ENCODE data around the gene GXYLT1.
A peak's percentile ranks its signal among the peaks of the same experiment; 100 is the strongest.
"Not testable (repeated sequence)": the region's sequence is repeated elsewhere in the genome, so short reads cannot be mapped to it uniquely, and the experiment has no call there.

The GXYLT1 gene, protein sequence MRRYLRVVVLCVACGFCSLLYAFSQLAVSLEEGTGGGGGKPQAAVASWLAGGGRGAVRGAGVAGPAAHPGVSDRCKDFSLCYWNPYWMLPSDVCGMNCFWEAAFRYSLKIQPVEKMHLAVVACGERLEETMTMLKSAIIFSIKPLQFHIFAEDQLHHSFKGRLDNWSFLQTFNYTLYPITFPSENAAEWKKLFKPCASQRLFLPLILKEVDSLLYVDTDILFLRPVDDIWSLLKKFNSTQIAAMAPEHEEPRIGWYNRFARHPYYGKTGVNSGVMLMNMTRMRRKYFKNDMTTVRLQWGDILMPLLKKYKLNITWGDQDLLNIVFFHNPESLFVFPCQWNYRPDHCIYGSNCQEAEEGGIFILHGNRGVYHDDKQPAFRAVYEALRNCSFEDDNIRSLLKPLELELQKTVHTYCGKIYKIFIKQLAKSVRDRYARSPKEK

DNA sequence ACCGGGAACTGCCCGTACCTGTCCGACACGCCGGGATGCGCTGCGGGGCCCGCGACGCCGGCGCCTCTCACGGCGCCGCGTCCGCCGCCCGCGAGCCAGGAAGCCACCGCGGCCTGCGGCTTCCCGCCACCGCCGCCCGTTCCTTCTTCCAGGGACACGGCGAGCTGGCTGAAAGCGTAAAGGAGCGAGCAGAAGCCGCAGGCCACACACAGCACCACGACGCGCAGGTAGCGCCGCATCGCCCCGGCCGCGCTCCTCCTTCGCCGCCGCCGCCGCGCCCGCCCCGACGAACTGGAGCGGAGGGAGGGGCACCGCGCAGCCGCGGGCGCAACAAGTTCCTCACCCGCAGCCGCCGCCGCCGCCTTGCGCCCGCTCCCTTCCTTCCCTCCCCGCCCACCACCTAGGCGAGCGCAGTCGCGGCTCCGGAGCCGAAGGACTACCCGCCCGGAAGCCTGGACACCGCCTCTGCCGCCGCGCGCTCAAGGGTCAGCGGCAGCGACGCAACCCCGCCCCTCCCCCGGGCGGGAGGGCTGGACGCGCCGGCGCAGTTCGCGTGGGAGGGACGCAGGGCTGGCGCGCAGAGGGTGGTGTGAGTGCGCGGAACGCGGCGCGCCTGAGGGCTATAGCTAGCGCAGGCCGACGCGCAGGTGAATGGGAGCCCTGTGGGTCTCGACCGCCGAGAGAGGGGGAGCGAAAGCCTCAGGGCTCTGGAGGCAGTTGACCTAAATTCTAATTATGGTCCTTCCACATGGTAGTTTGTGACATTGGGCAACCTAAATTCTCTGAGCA, at the start of gene GXYLT1:
Gene GXYLT1 (minus strand): TSS at position 467 of the 789 bp plus-strand sequence. CDS start 228 bp downstream, at position 239.
- peak; percentile 30 to 74 (median 63) for DNase-seq

DNA sequence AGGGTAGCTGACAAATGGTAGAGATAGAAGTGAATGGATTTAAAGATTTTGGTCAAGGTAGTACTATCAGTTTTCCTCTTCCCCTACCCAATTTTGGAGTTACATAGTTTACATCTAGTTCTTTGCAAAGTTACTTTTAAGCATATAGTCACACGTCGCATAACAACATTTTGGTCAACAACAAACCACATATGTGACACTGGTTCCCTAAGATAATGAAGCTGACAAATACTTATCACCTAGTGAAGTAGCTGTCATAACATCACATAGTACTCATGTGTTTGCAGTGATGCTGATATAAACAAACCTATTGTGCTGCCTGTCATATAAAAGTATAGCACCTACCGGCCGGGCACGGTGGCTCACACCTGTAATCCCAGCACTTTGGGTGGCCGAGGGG, 48.0 kb upstream of the GXYLT1 start:
- DNase-seq, result no peak

DNA sequence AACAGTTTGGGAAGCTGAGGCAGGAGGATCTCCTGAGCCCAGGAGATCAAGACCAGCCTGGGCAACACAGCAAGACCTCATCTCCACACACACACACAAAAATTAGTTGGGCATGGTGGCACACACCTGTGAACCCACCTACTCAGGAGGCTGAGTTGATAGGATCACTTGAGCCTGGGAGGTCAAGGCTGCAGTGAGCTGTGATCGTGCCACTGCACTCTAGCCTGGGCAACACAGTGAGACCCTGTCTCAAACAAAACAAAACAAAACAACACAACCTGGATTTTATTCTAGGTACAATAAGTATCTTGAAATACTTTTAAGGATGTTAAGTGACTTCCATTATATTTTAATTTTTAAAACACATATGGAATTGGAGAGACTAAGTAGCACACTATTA, 47.6 kb upstream of the GXYLT1 start:
- DNase-seq, result no peak

DNA sequence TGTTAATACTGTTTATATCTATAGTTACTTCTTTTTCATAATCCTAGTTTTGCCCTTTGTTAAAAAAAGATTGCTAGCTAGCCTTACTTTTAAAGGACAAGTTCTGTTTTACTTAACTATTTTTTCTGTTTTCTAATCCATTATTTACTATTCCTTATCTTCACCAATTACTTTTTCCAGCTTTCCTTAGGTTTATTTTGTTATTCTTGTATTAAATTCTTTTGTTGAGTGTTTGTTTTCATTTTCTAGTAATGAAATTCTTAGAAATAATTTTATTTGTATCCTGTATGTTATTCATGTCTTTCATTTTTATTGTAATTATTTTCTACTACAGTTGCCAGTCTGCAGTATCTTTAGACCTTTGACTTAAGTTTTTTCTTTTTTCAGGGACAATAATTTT, 45.7 kb upstream of the GXYLT1 start:
- no peak for DNase-seq

DNA sequence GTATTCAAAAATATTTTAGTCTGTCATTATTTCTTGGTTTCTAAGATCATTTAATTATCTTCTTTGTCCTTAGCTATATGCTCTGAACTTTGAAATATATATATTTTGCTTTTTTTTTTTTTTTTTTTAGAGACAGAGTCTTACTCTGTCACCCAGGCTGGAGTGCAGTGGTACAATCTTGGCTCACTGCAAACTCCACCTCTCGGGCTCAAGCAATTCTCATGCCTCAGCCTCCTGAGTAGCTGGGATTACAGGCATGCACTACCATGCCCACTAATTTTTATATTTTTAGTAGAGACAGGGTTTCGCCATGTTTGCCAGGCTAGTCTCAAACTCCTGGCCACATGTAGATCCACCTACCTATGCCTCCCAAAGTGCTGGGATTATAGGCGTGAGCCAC, 43.6 kb upstream of the GXYLT1 start:
- DNase-seq, result not testable (repeated sequence)

DNA sequence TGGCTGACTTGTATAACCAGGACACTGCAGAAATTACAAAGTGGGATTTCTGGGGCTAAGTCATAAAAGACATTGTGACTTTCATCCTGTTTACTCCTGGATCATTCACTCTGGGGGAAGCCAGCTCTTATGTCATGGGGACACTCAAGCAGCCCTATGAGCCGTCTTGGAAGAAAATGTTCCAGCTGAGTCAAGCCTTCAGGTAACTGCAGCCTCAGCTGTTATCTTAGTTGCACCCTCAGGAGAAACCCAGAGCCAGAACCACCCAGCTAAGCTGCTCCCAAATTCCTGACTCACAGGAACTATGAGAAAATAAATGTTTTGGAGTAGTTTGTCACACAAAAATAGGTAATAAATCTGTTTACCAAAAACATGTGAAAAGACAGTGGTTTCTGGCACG, 43.1 kb upstream of the GXYLT1 start:
- DNase-seq, result no peak

DNA sequence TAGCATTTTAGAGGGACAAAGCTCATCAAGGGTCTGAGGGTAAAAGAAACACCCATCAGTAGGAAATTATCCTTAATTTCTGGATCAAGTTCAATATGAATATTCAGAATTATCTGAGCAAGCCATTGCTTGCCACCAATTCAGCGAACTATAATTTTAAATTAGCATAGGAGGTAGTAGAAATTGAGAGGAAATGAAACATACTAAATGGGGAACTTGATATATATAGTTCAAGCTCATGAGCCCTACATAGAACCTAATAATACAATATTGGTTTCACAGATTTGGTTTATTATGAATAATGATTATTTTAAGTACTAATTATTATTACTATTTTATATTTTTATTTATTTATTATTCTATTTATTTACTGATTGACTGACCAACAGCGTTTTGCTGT, 42.1 kb upstream of the GXYLT1 start:
- DNase-seq, result no peak

DNA sequence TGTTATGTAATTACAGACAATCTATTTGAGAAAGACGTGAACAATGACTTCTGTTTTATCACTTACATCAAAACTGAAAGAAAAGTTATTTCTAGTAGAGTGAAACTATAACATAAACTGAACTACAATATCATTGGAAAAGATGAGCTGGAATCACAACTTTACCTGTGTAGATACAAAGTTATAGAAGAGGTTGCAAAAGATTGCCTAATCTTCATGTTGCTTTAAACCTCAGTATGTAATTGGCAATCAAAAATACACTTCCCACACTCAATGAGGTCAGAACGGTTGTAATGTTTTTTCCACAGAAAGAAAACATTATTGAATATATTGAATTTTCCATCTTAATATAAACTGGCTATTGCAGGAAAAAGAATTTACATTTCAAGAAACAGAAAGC, 37.7 kb upstream of the GXYLT1 start:
- DNase-seq, result no peak

DNA sequence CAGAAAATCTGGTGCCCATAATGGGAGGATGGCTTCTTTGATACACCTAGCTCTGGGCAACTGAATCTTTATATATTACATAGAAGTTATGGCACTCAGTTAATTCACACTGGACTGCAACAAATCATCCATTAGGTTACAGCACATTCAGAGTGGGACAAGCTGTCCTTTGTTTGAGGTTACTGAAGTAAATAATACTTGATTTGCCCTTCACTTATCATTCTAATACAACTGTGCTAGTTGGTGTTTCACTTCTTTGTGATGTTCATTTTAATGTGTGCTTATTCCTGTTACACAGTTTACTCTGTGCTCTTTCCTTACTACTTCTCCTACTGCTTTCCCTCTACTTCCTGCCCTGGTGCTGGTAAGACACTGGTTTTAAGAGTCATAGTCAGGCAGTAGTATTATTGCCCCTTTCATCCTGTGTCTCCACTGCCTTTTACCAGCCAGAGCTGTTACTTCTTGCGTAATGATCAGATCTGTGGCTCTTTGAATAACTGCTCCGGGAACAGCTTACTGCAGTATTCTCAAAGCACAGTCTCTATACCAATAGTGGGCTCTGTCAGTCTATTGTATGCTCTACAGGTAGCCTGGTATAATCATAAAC, 36.4 kb upstream of the GXYLT1 start:
- no peak for DNase-seq

DNA sequence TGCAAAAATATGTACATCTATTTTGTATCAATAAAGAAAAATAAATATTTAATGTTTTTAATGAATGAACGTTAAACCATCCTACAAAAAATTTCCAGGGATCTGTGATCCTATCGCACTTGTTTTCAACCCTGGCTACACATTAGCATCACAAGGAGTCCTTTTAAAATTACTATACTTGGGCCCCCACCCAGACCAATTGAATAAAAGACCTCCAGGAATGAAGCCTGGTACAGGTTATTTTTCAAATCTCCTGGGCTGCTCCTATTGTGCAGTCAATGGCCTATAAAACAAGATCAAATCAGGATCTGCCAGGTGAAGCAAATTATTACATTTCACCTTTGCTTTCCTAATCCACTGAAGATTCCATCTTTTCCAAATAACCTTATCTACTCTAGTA, 33.4 kb upstream of the GXYLT1 start:
- DNase-seq, result no peak

DNA sequence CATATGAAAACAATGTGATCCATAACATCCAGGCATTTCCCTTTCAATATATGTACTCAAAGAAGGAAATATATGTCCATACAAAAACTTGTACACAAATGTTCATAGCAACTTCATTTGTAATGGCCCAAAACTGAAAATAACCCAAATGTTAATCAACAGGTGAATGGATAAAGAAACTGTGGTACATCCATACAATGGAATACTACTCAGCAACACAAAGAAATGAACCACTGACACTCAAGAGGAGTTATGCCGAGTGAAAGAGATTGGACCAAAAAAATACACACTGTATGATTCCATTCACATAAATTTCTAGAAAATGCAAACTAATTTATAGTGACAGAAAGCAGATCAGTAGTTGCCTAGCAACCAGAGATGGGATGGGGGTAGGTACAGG, 30.3 kb upstream of the GXYLT1 start:
- DNase-seq, result no peak

DNA sequence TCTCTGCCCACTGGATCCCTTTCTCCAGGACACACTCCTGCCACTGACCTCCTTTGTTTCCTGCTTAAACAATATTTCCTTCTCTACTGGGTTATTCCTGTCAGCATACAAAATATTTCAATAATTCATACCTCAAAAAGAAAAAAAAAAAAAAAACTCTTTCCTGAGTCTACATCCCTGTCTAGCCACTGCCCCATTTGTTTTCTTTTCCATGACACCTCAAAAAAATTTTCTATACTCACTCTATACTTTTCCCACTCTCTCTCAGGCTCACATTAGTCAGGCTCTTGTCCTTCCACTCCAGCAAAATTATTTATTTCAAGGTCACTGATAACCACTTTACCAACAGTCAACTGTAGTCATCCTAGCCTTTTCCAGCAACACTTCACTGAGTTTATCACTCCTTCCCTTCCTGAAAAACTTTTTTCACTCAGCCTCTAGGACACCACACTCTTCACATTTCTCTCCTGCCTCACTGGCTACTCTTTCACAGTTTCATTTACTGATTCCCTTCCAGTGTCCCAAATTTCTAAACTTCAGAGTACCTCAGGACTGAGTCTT, 29.4 kb upstream of the GXYLT1 start:
- DNase-seq, result no peak

DNA sequence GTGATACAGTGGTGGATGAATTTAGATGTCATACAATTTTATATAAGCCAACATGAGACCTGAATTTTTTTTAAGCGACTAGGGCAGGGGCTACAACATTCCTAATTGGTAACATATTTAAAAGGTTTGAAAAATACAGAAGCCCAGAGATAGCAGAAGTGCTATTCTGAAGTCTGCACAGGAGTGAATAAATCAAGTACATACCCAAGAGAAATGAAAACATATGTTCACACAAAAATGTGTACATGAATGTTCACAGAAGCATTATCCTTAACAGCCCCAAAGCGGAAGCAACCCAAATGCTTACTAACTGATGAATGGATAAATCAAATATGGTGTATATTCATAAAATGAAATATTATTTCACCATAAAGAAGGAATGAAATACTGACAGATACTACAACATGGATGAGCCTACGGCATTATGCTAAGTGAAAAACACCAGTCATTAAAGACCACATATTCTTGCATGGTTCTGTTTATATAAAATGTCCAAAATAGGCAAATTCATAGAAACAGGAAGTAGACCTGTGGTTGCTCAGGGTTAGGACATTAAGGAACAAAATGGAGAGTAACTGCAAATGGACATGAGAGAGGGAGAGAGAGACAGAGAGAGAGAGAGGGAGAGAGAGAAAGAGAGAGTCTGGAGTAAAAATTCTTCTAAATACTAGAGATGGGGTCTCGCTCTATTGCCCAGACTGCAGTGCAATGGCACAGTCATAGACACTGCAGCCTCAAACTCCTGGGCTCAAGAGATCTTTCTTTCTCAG, 28.0 kb upstream of the GXYLT1 start:
- no peak for DNase-seq

DNA sequence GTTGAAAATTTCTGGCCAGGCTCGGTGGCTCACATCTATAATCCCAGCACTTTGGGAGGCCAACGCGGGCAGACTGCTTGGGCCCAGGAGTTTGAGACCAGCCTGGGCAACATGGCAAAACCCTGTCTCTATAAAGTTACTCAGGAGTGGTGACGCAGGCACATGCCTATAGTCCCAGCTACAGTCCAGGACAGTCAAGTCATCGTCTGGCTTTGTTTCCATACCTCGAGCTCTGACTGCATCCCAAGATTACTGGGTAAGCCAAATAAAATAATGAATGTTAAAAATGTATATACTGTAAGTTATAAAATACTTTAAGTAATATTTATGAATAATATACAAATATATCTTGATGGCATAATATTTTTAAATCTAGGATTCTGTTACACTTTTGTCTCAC, 23.0 kb upstream of the GXYLT1 start:
- DNase-seq, result no peak

DNA sequence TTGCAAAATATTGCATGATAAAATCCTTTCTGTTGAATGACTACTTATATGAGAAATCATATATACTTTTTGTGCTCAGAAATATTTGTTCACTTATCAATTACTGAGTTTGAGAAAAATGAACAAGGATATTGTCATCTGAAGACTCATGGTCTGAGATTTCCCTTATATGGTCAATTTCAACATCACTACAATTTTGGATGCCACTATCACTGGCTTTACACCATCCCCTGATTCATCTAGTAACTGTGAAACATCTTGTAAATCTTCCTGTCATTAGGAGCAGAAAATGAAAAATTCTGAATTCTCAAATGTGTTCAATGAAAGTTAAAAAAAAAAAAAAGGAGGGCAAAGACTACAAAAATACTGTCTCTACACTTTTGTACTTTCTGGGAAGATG, 21.8 kb upstream of the GXYLT1 start:
- no peak for DNase-seq

DNA sequence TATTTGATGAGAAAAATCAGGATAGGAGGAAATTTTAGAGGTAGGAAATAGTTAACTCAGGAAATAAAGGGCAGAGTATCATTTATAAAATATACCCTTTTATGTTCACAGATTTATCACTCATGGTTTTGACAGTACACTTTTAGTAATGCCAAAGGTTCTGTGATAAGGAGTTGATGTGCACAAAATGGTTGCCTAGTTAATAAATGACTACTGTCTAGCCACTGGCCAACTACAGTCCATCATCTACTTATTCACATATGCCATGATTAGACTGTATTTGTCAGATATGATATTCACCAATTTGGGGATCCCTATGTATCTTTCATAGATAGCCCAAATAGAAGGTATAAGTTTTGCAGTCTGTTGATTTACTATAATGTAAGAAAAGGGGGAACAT, 19.2 kb upstream of the GXYLT1 start:
- DNase-seq, result no peak

DNA sequence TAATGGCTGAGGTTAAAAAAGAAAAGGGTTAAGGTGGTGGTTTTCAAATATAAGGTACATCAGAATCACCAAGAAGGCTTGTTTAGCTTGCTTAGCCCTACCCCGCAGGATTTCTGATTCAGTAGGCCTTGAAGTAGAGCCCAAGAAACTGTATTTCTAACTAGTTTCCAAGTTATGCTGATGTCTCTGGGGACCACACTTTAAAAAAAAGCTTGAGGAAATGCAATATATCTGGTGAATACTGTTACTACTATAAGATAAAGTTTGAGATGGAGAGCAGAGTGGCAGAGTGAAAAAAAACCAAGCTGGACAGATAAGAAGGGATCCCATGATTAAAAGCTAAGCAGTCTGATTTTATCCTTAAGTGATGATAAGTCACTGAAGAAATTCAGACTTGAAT, 18.3 kb upstream of the GXYLT1 start:
- no peak for DNase-seq

DNA sequence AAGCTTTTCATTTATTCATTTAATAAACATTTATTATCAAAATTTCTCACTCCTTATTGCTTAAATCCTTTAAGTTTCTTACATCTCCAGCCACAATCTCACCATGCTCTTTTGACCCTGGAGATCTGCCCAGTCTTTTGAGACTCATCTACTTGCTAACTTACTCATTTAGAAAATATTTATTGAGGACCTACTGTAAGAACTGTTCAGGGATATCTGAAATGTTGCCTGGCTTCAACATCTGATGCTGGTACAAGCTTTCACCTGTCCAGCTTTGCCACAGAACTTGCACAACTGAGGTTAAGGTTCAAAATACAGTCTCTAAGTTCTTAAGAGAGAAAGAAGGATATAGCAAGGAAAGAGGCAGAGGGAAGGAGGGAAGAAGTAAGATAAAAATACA, 17.5 kb upstream of the GXYLT1 start:
- DNase-seq, result no peak

DNA sequence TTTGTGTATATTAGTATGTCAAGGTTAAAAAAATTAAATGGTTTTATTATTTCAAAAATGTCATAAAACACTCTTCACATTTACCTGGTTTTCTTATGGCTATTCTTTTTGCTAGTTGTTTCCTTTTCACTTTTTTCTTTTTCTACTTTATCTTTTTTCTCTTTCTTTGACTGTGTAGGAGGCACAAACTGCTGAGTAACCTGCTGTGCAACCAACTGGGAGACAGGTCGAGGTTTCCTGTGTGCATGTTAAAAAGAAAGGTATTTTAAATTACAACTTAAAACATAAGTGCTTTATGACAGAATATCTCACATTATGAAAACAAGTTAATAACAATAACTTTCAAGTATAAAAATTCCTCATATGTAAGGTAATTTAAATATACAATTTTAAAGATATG, 16.9 kb upstream of the GXYLT1 start:
- no peak for DNase-seq

DNA sequence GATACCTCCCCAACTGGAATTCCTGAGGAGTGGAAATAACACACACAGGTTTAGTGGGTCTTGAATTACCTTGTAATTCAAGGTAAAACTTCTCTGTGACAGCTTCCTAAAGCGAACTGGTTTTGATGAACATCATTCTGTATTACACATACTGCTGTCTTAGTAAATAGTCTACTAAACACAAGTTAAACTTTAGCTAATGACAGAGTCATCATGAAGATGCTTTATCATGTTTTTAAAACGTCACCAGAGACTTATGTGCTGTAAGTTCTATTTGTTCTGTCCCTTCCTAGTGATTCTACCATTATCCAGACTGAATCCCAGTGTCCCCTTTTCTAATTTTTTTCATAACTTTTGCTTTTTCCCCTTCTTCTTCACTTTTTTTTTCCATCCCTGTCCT, 11.6 kb upstream of the GXYLT1 start:
- DNase-seq, result no peak

DNA sequence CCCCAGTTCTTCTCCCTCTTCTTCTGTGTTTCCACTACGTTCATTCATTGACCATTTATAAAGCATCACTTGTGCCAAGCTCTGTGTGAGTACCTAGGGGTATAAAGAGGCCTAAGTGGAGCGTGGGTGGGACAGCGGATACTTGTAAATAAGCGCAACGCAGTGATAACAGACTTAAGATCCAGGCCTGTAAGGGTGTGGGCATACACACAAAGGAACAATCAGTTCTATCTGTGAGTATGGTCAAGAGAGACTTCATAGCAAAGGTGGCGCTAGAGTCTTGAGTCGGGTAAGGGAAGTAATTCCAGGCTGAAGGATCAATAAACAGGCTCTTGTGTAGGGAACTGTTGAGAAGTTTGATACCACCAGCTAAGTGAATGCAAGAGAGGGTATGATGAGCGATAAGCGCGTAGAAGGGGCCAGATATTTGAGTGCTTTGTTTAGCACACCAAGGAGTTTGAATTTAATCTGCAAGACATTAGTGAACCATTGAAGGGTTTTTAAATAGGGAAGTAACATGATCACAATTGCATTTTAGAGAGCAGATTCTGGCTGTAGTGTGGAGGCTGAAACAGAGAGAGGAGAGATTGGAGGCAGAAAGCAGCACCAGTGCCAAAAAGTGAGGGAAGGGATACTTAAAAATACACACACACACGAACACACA, 1.0 kb upstream of the GXYLT1 start:
- DNase-seq, result no peak

DNA sequence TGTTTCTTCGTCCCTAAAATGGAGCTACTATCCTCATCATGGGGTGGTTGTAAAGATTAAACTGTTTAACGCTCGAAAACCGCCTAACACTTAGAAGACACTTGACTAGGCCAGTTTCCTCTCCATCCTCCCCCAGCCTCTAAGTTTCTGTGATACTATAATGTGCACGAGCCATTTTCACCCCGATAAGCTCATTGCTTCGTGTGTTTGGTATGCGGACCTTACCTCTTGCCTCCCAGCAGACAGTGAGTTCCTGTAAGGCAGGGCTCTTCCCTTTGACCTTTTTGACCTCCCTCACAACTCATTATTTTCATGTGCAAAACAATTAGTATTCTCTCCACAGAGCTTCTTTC, 499 bp upstream of the GXYLT1 start:
- no peak for DNase-seq

DNA sequence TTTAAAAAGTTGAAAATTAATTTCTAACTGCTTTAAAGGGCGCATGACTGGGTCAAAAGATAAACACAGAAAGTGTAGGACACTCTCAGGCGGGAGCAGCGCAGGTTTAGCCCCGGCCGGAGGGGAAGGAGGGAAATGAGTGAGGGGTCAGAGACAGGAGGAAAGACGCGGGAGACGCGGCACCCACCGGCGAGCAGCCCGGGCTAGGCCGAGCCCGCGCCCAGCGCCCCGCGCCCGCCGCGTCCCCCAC, 591 bp downstream of the GXYLT1 start:
- no peak for DNase-seq

Data from activated naive CD4-positive, alpha-beta T cell (primary cell).